GM18499 (cell line): Measurements from ENCODE around the gene KIF3C.
"Not testable (repeated sequence)": the region's sequence is repeated elsewhere in the genome, so short reads cannot be mapped to it uniquely, and the experiment has no call there.

Source experiments
- ATAC-seq: cut with Tn5 transposase; IDR thresholded peaks from one replicate; pipeline ENCODE4 v1.9.1; 2021; ENCODE audit warnings: moderate number of reproducible peaks; ENCODE audit not compliant: insufficient read depth, unreplicated experiment

KIF3C gene

DNA sequence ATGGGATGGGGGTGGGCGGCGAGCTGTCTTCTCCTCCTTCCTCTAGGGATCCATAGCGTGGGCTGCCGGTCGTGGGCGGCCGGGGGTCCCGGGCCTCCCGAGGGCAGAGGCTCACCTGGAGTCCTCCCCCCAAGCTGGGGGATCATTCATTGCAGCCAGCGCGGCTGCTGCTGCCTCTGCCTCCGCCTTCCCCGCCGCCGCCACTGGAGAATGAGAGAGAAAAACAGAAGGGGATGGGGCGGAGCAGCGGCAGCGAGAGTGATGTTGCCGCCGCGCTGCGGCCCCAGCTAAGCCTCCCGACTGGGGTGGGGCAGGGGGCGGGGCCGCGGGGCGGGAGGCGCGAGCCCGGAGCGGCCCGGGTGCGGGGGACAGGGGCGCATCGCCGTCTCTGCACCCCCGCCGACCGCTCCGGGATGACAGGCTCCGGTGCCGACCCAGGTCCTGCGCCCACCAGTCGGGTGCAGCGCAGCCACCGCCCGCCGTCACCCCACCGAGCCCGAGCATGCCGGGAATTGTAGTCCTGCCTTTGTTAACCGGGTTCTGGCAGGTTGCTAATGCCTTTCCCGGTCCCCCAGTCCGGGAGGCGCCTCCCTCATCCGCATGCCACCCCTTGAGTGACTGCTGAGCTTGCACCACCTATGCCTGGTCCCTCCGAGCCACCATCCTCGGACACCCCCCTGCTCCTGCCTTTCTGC, at the start of gene KIF3C:
Gene KIF3C (minus strand): TSS at position 225 of the 695 bp plus-strand sequence. CDS start 580 bp downstream, outside the sequence.
- ATAC-seq: no peak

GRCh38 chr2:26028083-26028482, 45.8 kb upstream of the KIF3C start:
- not testable (repeated sequence) for ATAC-seq

- ATAC-seq: no peak
Measured at GRCh38 chr2:26025509-26025908, 43.2 kb upstream of the KIF3C start.

GRCh38 chr2:26024260-26024659, 42.0 kb upstream of the KIF3C start:
- no peak for ATAC-seq

DNA sequence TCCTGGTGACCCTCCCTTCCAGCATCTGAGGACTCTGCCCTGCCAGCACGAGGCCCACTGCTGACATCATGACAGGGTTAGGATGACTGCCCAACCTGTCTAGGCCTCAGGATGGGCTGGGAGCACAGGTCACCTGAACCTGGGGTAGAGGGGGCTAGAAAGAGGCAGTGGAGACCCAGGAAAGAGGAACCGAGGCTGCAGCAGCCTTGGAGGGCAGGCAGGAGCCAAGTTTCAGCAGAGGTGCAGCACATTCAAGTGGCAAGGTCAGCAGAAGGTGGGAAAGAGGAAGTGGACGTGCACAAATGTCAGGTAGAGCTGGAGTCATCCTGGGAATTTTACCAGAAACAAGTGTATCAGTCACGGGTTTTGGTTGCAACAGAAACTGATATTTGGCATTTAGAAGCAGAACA, 37.9 kb upstream of the KIF3C start:
- no peak for ATAC-seq

GRCh38 chr2:26018184-26019055, 36.1 kb upstream of the KIF3C start:
- ATAC-seq: no peak

DNA sequence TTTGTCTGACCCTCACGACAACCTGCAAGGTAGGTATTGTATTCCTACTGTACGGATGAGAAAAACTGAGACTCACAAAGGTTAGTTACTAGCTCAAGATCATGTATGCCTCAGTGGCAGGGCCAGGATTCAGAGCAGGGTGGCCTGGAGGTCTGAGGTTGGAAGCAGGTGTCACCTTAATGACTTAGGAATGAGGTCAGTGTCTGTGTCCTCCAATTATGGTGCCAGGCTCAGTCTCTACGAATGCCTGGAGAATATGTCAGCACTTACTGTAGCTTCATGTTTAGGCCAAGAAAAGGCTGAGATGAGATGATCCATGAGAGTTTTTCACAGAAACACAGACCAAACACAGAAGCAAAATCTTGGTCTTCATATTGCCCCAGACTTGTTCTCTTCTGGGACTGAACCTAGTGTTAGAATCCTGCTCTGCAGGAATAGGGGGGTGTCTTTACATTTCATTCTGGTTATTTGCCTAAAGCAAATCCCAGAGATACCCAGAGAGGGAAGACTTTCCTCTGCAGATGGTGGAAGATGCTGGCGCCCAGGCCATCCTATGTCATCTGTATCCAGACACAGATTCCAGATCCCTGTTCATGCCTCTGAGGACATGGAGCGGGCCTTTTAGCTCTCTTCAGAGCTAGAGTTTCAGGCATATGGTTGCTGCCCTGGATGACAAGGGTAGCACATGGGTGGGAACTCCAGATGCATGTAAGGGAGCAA, 35.3 kb upstream of the KIF3C start:
- ATAC-seq: no peak

- ATAC-seq: not testable (repeated sequence)
Measured at GRCh38 chr2:26016706-26017045, 34.4 kb upstream of the KIF3C start.

DNA sequence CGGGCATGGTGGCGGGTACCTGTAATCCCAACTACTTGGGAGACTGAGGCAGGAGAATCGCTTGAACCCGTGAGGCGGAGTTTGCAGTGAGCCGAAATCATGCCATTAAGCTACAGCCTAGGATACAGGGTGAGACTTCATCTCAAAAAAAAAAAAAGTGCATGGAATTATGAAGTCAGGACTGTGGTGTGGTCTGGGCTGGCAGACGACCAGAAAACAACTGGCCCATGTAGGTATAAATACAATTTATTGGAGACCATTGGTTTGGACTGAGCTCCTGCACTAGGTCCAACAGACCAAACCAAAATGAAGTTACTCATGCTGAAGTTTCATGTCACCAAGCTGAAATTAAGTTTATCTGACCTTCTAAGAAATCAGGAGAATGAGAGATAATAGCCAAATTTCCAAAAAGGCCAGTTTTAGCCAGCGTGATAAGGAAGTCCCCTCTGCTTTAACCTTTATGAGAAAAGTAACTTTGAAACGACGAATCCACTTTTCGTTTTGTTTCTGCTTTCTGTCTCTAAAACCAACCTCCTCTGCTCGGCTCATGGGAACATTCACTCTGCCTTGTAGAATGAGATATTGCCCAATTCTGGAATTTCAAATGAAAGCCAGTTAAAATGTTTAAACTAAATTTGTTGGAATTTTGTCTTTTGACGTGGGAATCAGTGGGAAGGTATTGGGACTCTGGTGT, 33.9 kb upstream of the KIF3C start:
- no peak for ATAC-seq

DNA sequence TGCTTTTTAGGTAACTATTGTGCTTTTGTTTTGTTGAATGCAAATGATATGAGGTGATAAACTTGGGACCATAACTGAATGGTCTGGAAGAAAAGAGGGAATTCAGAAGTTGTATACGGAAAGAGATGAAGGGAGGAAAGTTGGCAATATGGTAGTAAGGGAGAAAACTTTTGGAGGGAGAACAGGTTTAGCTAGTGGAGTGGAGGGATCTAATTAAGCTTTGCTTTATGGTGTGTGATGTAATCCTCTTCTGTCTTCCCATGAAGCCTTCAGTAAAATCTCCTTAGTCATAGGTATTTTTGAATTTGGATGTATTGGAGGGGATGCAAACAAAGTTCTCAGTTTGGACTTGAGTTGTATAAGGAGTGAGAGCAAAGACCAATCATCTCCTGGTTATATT, 31.4 kb upstream of the KIF3C start:
- no peak for ATAC-seq

DNA sequence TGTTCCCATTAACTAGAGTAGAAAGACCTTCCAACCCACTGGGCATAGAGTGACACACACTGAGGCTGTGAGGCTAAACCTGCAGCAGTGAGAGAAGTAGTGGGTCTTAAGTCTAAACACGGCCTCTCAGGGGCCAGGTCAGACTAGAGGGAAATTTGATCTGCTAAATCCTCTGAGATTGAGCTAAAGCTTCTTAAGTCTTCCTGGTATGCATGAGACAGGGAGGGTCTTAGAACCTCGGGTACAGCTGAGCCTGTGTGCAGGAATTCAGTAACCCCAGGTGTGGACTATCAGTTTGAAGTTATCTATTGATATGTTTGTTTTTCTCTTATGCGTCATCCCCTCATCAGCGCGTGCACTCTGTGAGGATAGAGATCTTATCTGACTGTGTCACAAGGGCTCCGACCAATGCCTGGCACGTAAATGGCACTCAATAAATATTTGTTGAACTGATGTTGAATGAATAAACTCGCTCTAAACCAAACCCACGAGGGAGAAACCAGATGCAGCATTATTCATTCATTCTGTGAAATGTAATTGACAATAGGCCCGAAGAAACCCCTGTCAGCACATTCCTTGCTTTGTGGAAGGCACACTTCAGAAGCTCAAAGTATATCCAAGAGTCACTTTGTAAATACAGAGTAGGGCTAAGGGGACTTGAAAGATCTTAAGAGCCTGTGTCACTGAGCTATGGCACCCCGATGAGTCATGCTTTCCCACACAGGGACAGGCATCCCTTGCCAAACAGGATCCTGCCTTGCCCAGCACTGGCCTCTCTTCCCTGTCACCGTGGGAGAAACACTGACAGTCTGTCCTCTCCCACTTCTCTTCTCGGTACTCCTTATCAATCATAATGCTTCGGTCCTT, 29.9 kb upstream of the KIF3C start:
- no peak for ATAC-seq

DNA sequence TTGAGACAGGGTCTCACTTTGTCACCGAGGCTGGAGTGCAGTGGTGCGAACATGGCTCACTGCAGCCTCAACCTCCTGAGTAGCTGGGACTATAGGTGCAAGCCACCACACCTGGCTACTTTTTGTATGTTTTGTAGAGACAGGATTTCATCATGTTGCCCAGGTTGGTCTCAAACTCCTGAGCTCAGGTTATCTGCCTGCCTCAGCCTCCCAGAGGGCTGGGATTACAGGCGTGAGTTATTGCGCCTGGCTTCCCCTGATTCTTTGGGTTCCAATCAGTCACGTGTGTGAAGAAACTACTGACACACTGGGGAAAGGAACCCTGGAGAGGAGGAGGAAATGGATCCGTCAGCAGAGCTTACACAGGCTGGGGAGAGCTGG, 29.3 kb upstream of the KIF3C start:
- no peak for ATAC-seq

DNA sequence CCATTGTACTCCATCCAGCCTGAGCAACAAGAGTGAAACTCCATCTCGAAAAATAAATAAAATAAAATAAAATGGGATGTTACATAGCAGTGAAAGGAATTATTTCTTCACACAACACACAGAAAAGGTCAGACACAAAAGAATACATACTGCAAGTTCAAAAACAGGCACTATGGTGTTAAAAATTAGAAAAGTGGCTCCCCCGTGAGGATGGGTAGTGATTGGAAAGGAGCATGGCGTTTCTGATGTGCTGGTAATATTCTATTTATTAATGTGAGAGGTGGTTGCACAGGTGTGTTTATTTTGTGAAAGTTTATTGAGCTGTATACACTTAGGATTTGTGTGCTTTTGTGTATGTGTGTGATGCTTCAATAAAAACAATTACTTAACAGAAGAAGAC, 28.6 kb upstream of the KIF3C start:
- no peak for ATAC-seq

GRCh38 chr2:26009567-26009963, 27.3 kb upstream of the KIF3C start:
- no peak for ATAC-seq

DNA sequence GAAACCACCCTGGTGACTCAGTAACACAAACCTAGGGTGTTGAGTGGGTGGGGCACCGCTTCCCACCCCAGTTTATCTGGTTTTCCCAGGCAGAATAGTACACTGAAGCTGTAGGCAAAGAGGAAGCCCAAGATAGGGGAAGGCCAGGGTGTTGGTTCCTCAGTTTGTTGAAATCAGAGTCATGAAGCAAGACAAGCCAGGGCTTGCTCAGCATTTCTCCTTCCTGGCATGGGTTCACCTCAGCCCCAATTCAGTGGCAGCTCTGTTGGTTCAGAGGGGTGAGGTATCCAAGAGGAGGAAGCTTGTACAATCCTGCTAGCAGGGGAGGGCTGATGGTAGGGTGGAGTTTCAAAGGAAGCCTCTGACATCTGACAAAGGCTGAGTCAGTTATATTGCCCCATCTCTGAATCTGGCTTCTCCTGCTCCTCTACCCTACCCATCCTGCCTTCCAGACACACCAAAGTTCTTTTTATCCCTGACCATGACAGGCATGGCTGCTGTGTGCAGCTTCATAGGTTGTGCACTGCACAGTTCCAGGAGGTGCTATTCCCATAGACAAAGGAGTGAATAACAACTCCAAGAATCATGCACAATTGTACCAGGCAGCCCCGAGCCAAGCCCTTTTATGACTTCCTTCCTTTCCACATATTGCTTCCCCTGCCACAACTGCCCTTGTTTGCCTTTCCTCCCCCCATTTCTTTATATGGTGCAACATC, 26.7 kb upstream of the KIF3C start:
- no peak for ATAC-seq

GRCh38 chr2:26008095-26008494, 25.8 kb upstream of the KIF3C start:
- ATAC-seq: no peak

DNA sequence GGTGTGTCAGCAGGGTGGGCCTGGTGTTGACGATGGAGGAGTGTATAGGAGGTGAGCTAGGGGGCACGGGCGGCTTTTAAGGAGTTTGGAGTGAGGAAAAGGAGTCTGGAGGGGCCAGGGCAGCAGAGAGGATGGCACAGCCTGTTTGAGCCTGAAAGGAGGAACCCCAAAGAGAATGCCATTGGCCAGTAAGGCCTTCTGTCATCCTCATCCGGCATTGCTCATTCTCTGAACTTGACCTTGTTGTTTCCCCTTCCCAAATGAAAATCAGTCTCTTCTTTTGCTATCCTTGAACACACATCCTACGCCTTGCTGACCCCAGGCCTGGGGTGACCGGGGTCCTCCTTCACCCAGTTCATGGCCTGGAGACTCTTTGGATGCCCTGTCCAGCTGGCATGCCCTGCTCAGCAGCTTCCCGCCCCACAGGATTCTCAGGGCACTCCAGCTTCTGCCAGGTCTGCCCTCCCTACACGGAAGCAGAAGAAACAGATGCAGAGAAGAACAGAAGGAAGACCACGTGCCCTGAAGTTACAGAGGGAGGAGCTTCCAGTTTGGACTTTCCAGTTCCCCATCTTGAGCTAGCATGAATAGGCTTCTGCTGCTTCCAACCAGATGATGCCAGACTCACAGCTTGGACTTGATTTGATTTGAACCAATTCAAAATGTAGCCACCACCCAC, 20.5 kb upstream of the KIF3C start:
- ATAC-seq: no peak

- no peak for ATAC-seq
Measured at GRCh38 chr2:26001743-26002351, 19.6 kb upstream of the KIF3C start.
